NCI-H1048 (cell line): ENCODE data around the gene C16orf87.
"Not testable (repeated sequence)": the region's sequence is repeated elsewhere in the genome, so short reads cannot be mapped to it uniquely, and the experiment has no call there.

Experiments used
- DNase-seq: peaks from one replicate; lab custom pipeline; 2025; lab: John Stamatoyannopoulos, UW

C16orf87 gene

GRCh38 chr16:46830902-46831647 is at the start of gene C16orf87:
TSS of gene C16orf87 (minus strand) at chr16:46831180. CDS start at chr16:46831149, 31 bp downstream.
- DNase-seq = peak; percentile 57

GRCh38 chr16:46875243-46875642 is 44.3 kb upstream of the C16orf87 start:
- no peak for DNase-seq

GRCh38 chr16:46873201-46873600 is 42.2 kb upstream of the C16orf87 start:
- no peak for DNase-seq

- DNase-seq = no peak
These were observed 40.6 kb upstream of the C16orf87 start for GRCh38 chr16:46871597-46871996.

GRCh38 chr16:46868891-46869290 is 37.9 kb upstream of the C16orf87 start:
- not testable (repeated sequence) for DNase-seq

GRCh38 chr16:46867486-46867885 is 36.5 kb upstream of the C16orf87 start:
- not testable (repeated sequence) for DNase-seq

GRCh38 chr16:46866286-46866685 is 35.3 kb upstream of the C16orf87 start:
- no peak for DNase-seq

GRCh38 chr16:46862555-46863447 is 31.8 kb upstream of the C16orf87 start:
- no peak for DNase-seq

GRCh38 chr16:46859719-46860152 is 28.8 kb upstream of the C16orf87 start:
- no peak for DNase-seq

GRCh38 chr16:46858151-46858550 is 27.2 kb upstream of the C16orf87 start:
- no peak for DNase-seq

- no peak for DNase-seq
These were observed 26.5 kb upstream of the C16orf87 start for GRCh38 chr16:46857368-46857945.

GRCh38 chr16:46855389-46855788 is 24.4 kb upstream of the C16orf87 start:
- DNase-seq = no peak

- DNase-seq = no peak
These were observed 23.9 kb upstream of the C16orf87 start for GRCh38 chr16:46854846-46855245.

- DNase-seq = no peak
These were observed 22.9 kb upstream of the C16orf87 start for GRCh38 chr16:46853713-46854443.

GRCh38 chr16:46852130-46852529 is 21.1 kb upstream of the C16orf87 start:
- no peak for DNase-seq

GRCh38 chr16:46850619-46851555 is 19.9 kb upstream of the C16orf87 start:
- DNase-seq = no peak

- DNase-seq = no peak
These were observed 18.1 kb upstream of the C16orf87 start for GRCh38 chr16:46848768-46849764.

- DNase-seq = no peak
These were observed 15.0 kb upstream of the C16orf87 start for GRCh38 chr16:46845952-46846351.

GRCh38 chr16:46844771-46845170 is 13.8 kb upstream of the C16orf87 start:
- no peak for DNase-seq
